Fibroblast of skin of right quadriceps (primary cell): ENCODE data around the gene ARHGAP45.

Experiments used
- DNase-seq: peaks from one replicate; pipeline ENCODE4 v3.0.0-alpha.2; 2013

The ARHGAP45 gene

GRCh38 chr19:1040476-1041271 lies 26.3 kb upstream of the ARHGAP45 start:
- peak; percentile 95 for DNase-seq

- DNase-seq, result no peak
These were observed 25.6 kb upstream of the ARHGAP45 start for GRCh38 chr19:1041272-1041834.

- DNase-seq, result no peak
These were observed 24.9 kb upstream of the ARHGAP45 start for GRCh38 chr19:1041835-1042685.

GRCh38 chr19:1042689-1043511 lies 24.1 kb upstream of the ARHGAP45 start:
- DNase-seq, result no peak

GRCh38 chr19:1045247-1045603 lies 21.7 kb upstream of the ARHGAP45 start:
- no peak for DNase-seq

GRCh38 chr19:1046117-1046626 lies 20.8 kb upstream of the ARHGAP45 start:
- no peak for DNase-seq

- no peak for DNase-seq
These were observed 19.9 kb upstream of the ARHGAP45 start for GRCh38 chr19:1046836-1047695.

GRCh38 chr19:1047696-1048147 lies 19.2 kb upstream of the ARHGAP45 start:
- DNase-seq, result no peak

- no peak for DNase-seq
These were observed 17.9 kb upstream of the ARHGAP45 start for GRCh38 chr19:1049106-1049505.

- DNase-seq, result no peak
These were observed 17.2 kb upstream of the ARHGAP45 start for GRCh38 chr19:1049800-1050199.

GRCh38 chr19:1050989-1051788 lies 15.8 kb upstream of the ARHGAP45 start:
- no peak for DNase-seq

- DNase-seq, result no peak
These were observed 15.2 kb upstream of the ARHGAP45 start for GRCh38 chr19:1051791-1052190.

GRCh38 chr19:1052349-1052975 lies 14.5 kb upstream of the ARHGAP45 start:
- no peak for DNase-seq

- DNase-seq, result no peak
These were observed 13.5 kb upstream of the ARHGAP45 start for GRCh38 chr19:1053176-1054101.

- no peak for DNase-seq
These were observed 12.6 kb upstream of the ARHGAP45 start for GRCh38 chr19:1054102-1055027.

GRCh38 chr19:1055028-1055425 lies 11.9 kb upstream of the ARHGAP45 start:
- no peak for DNase-seq

GRCh38 chr19:1055886-1056620 lies 10.9 kb upstream of the ARHGAP45 start:
- DNase-seq, result no peak
